SK-N-MC (cell line): ENCODE data around the gene C1QL1.

ENCODE experiments used
- DNase-seq: peaks from one replicate; pipeline ENCODE4 v3.0.0-alpha.2; 2011; ENCODE audit warnings: low read depth, low spot score
- H3K27ac ChIP-seq: fragments of 200-600 bp; sonication (generic); 2 replicates; pipeline ENCODE4 v1.5.1; 2016; ENCODE audit warnings: mixed run types
- H3K36me3 ChIP-seq: fragments of 200-600 bp; sonication (generic); 2 replicates; pipeline ENCODE4 v1.6.1; 2017; ENCODE audit warnings: antibody characterized with exemption, low read length, mixed read lengths; ENCODE audit not compliant: insufficient read depth
- H3K4me3 ChIP-seq: fragments of 200-600 bp; sonication (generic); 2 replicates; pipeline ENCODE4 v1.5.1; 2016
- H3K9ac ChIP-seq: fragments of 200-600 bp; sonication (generic); 2 replicates; pipeline ENCODE4 v1.8.0; 2017; ENCODE audit warnings: mixed run types, mixed read lengths; ENCODE audit not compliant: insufficient read length
- H3K9me3 ChIP-seq: fragments of 200-600 bp; sonication (generic); 2 replicates; pipeline ENCODE4 v1.6.1; 2017; ENCODE audit warnings: low read depth, mild to moderate bottlenecking, antibody characterized with exemption, low read length, moderate library complexity, mixed read lengths
- EZH2 ChIP-seq: fragments of 200-600 bp; sonication (generic); IDR thresholded peaks from one replicate; pipeline ENCODE4 v1.6.1; 2017; ENCODE audit warnings: antibody characterized with exemption
- FOXP2 ChIP-seq: optimal IDR thresholded peaks from 2 replicates; pipeline ENCODE3; 2011; ENCODE audit warnings: mild to moderate bottlenecking, moderate library complexity; ENCODE audit not compliant: insufficient read depth; ENCODE audit errors: extremely low read length, control extremely low read depth
- POLR2AphosphoS5 ChIP-seq: IDR thresholded peaks from 2 replicates; pipeline ENCODE4 v1.6.1; 2012; ENCODE audit warnings: mild to moderate bottlenecking, low read depth, low read length, borderline replicate concordance

Gene C1QL1

GRCh38 chr17:44968225-44969143 is at the start of gene C1QL1:
Gene C1QL1, minus strand, starts transcription at chr17:44968303. Its CDS starts 255 bp downstream, at chr17:44968048.
- Histone ChIP-seq H3K9me3 (no peaks in the 10 kb centered on the region), H3K4me3 (peak within 1 kb of the TSS; percentile 79), H3K27ac (no peak within 1 kb of the TSS), H3K9ac (peak within 1 kb of the TSS; percentile 53), H3K36me3 (no peaks in the 10 kb centered on the region)
- TF ChIP-seq FOXP2 (no peak), EZH2 (no peak), POLR2AphosphoS5 (peak; percentile 39; the same call in 1 of the 2 replicates)
- no peak for DNase-seq

GRCh38 chr17:45016823-45017222 is 48.7 kb upstream of the C1QL1 start:
- no peak overlapping the region for H3K27ac ChIP-seq
- no peak for DNase-seq

GRCh38 chr17:45016237-45016636 is 48.1 kb upstream of the C1QL1 start:
- no peak for TF ChIP-seq FOXP2
- TF ChIP-seq EZH2: no peak
- TF ChIP-seq POLR2AphosphoS5: no peak
- Histone ChIP-seq H3K36me3 (no peaks in the 10 kb centered on the region), H3K27ac (no peak overlapping the region), H3K9ac (no peak overlapping the region), H3K4me3 (no peak overlapping the region), H3K9me3 (no peaks in the 10 kb centered on the region)
- DNase-seq: no peak

More at GRCh38 chr17:45016823-45017222, 48.7 kb upstream of the C1QL1 start:
- Histone ChIP-seq H3K36me3 (no peaks in the 10 kb centered on the region), H3K9ac (no peak overlapping the region), H3K9me3 (no peaks in the 10 kb centered on the region), H3K4me3 (no peak overlapping the region)
- TF ChIP-seq POLR2AphosphoS5: no peak

GRCh38 chr17:45013021-45013997 is 45.2 kb upstream of the C1QL1 start:
- no peaks in the 10 kb centered on the region for H3K9me3 ChIP-seq
- no peak overlapping the region for H3K9ac ChIP-seq
- no peaks in the 10 kb centered on the region for H3K36me3 ChIP-seq
- no peak overlapping the region for H3K4me3 ChIP-seq
- DNase-seq: no peak
- no peak overlapping the region for H3K27ac ChIP-seq
- no peak for TF ChIP-seq POLR2AphosphoS5
- TF ChIP-seq FOXP2: no peak
- no peak for TF ChIP-seq EZH2

GRCh38 chr17:45011767-45012166 is 43.7 kb upstream of the C1QL1 start:
- no peak for DNase-seq
- no peaks in the 10 kb centered on the region for H3K9me3 ChIP-seq
- H3K9ac ChIP-seq: no peak overlapping the region
- TF ChIP-seq EZH2 (no peak), FOXP2 (no peak), POLR2AphosphoS5 (no peak)
- H3K4me3 ChIP-seq: no peak overlapping the region
- no peak overlapping the region for H3K27ac ChIP-seq
- no peaks in the 10 kb centered on the region for H3K36me3 ChIP-seq

GRCh38 chr17:45009676-45010467 is 41.8 kb upstream of the C1QL1 start:
- Histone ChIP-seq H3K36me3 (no peaks in the 10 kb centered on the region), H3K9me3 (no peaks in the 10 kb centered on the region), H3K4me3 (no peak overlapping the region), H3K9ac (no peak overlapping the region), H3K27ac (no peak overlapping the region)
- no peak for DNase-seq
- no peak for TF ChIP-seq EZH2
- no peak for TF ChIP-seq POLR2AphosphoS5
- TF ChIP-seq FOXP2: no peak

GRCh38 chr17:45008216-45008615 is 40.1 kb upstream of the C1QL1 start:
- no peak for TF ChIP-seq FOXP2
- no peak for TF ChIP-seq POLR2AphosphoS5
- no peak for TF ChIP-seq EZH2
- no peak for DNase-seq
- Histone ChIP-seq H3K4me3 (no peak overlapping the region), H3K9ac (no peak overlapping the region), H3K27ac (no peak overlapping the region), H3K36me3 (no peaks in the 10 kb centered on the region), H3K9me3 (no peaks in the 10 kb centered on the region)

- Histone ChIP-seq H3K9ac (no peak overlapping the region), H3K4me3 (no peak overlapping the region), H3K36me3 (no peaks in the 10 kb centered on the region), H3K9me3 (no peaks in the 10 kb centered on the region), H3K27ac (no peak overlapping the region)
- no peak for DNase-seq
- no peak for TF ChIP-seq EZH2
- TF ChIP-seq POLR2AphosphoS5: no peak
- no peak for TF ChIP-seq FOXP2
Observed at GRCh38 chr17:45006927-45007461, 38.9 kb upstream of the C1QL1 start.
